GM12878 (cell line): Measurements from ENCODE around the gene UBE2L6. TPM values are rescaled to one million over a fixed set of nuclear protein-coding genes. Genes with fewer than 3 reads are reported as not detected.

ENCODE experiments used
- BCL11A ChIP-seq: IDR thresholded peaks from 2 replicates; pipeline ENCODE4 v1.6.1; 2011; ENCODE audit warnings: low read depth, low read length
- BHLHE40 ChIP-seq, 2 experiments: fragments of 450-650 bp in 1 of 2; IDR thresholded peaks; 2 replicates each; pipeline ENCODE4 v1.6.1; 2011 to 2017; ENCODE audit warnings: low read depth in 2 of 2, borderline replicate concordance in 1 of 2, improper control_type of control experiment in 1 of 2, low read length in 1 of 2, mild to moderate bottlenecking in 1 of 2
- CBX5 ChIP-seq: sonication (generic); IDR thresholded peaks from 2 replicates; pipeline ENCODE4 v1.6.1; 2016; ENCODE audit warnings: low read depth, moderate library complexity, mild to moderate bottlenecking, inconsistent platforms
- ELK1 ChIP-seq: IDR thresholded peaks from 2 replicates; pipeline ENCODE4 v1.6.1; 2012; ENCODE audit warnings: low read depth, low read length, improper control_type of control experiment
- GATAD2B ChIP-seq: fragments of 450-650 bp; conservative IDR thresholded peaks from 2 replicates; pipeline ENCODE4 v1.6.1; 2017; ENCODE audit warnings: low read depth, mild to moderate bottlenecking, moderate library complexity
- IRF3 ChIP-seq: fragments of 450-650 bp; IDR thresholded peaks from 2 replicates; pipeline ENCODE4 v1.6.1; 2014; ENCODE audit warnings: mild to moderate bottlenecking
- JUNB ChIP-seq: IDR thresholded peaks from 2 replicates; pipeline ENCODE4 v1.6.1; 2016; ENCODE audit warnings: antibody characterized with exemption, mild to moderate bottlenecking
- MEF2B ChIP-seq: fragments of 450-650 bp; IDR thresholded peaks from 2 replicates; pipeline ENCODE4 v1.6.1; 2018; ENCODE audit warnings: mild to moderate bottlenecking, moderate library complexity; ENCODE audit not compliant: partially characterized antibody, poor library complexity, severe bottlenecking
- MLLT1 ChIP-seq: fragments of 450-650 bp; IDR thresholded peaks from 2 replicates; pipeline ENCODE4 v1.6.1; 2016; ENCODE audit warnings: mild to moderate bottlenecking
- NR2C2 ChIP-seq: IDR thresholded peaks from 2 replicates; pipeline ENCODE4 v1.6.1; 2011; ENCODE audit warnings: borderline replicate concordance, low read depth; ENCODE audit not compliant: control insufficient read depth, insufficient read length
- RUNX3 ChIP-seq: IDR thresholded peaks from 2 replicates; pipeline ENCODE4 v1.6.1; 2012; ENCODE audit warnings: low read length, inconsistent platforms
- SIN3A ChIP-seq: IDR thresholded peaks from 2 replicates; pipeline ENCODE4 v1.6.1; 2012; ENCODE audit warnings: low read depth, low read length, improper control_type of control experiment
- SMAD1 ChIP-seq: fragments of 450-650 bp; IDR thresholded peaks from 2 replicates; pipeline ENCODE4 v1.6.1; 2018; ENCODE audit warnings: mild to moderate bottlenecking, low read depth; ENCODE audit not compliant: partially characterized antibody
- SREBF1 ChIP-seq: IDR thresholded peaks from 2 replicates; pipeline ENCODE4 v1.6.1; 2012; ENCODE audit warnings: mild to moderate bottlenecking, low read length
- ZBTB4 ChIP-seq: fragments of 450-650 bp; formaldehyde crosslinking; IDR thresholded peaks from 2 replicates; pipeline ENCODE4 v1.4.0; 2022; ENCODE audit warnings: mild to moderate bottlenecking, moderate library complexity
- ZNF274 ChIP-seq: IDR thresholded peaks from one replicate; pipeline ENCODE4 v1.8.0; 2011; ENCODE audit not compliant: insufficient read length, insufficient read depth
- ZNF687 ChIP-seq: fragments of 450-650 bp; IDR thresholded peaks from 2 replicates; pipeline ENCODE4 v1.6.1; 2017; ENCODE audit warnings: mild to moderate bottlenecking, moderate library complexity
- polyA plus RNA-seq, 11 experiments: library from polyadenylated mRNA; depleted of rRNA in 4 of 11; unstranded in 6 of 11; stranded (reverse) in 5 of 11; fragments of >200 nt; fragmentation: Nextera tagmentation in 4 of 11; fragmentation: Illumina TruSeq in 1 of 11; extraction: Ambion mirVana in 4 of 11; extraction: Trizol in 1 of 11; gene quantifications; 1 replicate in 1 of 11; 2 replicates in 10 of 11; pipeline versions ENCODE4 v1.2.1 to v1.2.3, GENCODE V29; 2011 to 2016; ENCODE audit warnings: inconsistent platforms in 2 of 11, missing spikeins in 2 of 11, low read depth in 1 of 11
- total RNA-seq, 4 experiments: library from RNA; depleted of rRNA in 3 of 4; stranded (reverse); fragments of >200 nt in 3 of 4; fragmentation: Illumina TruSeq in 1 of 4; extraction: Trizol in 1 of 4; gene quantifications; 2 replicates each; pipeline versions ENCODE4 v1.2.1 to v1.2.3, GENCODE V29; 2013 to 2021

UBE2L6 gene
- total and polyA plus RNA-seq, 10 of the 15 experiments (the other 5 are each of a cell fraction or from before 2014, with no cell fraction given), result 114 to 295 (median 173) TPM

- TF ChIP-seq ZNF687, result peak; percentile 58
- TF ChIP-seq BHLHE40 (IDR thresholded peaks at IDR 0.05; ENCODE audit: borderline replicate concordance in 1 of 2, low read depth in 2 of 2, low read length in 1 of 2), result no peak
- no peak for TF ChIP-seq RUNX3
- TF ChIP-seq CBX5, result no peak
- no peak for TF ChIP-seq IRF3
- peak; percentile 38; the same call in 1 of the 2 replicates for TF ChIP-seq SIN3A
- TF ChIP-seq ELK1, result peak; percentile 96
- TF ChIP-seq SMAD1, result no peak
- no peak for TF ChIP-seq NR2C2
- TF ChIP-seq ZBTB4 (CRISPR knock-in tag), result no peak
- TF ChIP-seq JUNB, result no peak
- no peak for TF ChIP-seq BCL11A
- no peak for TF ChIP-seq MEF2B
- TF ChIP-seq SREBF1, result no peak
- no peak for TF ChIP-seq MLLT1
- peak; percentile 48; the same call in 1 of the 2 replicates for TF ChIP-seq GATAD2B
- TF ChIP-seq ZNF274, result no peak
These were observed 52.7 kb downstream of the UBE2L6 start (continued) for GRCh38 chr11:57514538-57515331.
